Spleen (tissue), 11 donors: Measurements from ENCODE around the gene PRKG1. TPM values are rescaled to one million over a fixed set of nuclear protein-coding genes. Genes with fewer than 3 reads are reported as not detected.

ENCODE experiments used
- DNase-seq: peaks from one replicate; pipeline ENCODE4 v3.0.0-alpha.2; 2020
- H3K27ac ChIP-seq, 8 donors: fragments of 200-600 bp; sonication (generic) in 7 of 8; 1 replicate in 4 of 8; 2 replicates in 4 of 8; pipeline versions ENCODE4 v1.5.0 to v1.8.0; 2016 to 2021; ENCODE audit warnings: inconsistent platforms in 4 of 8, mild to moderate bottlenecking in 4 of 8, moderate library complexity in 1 of 8
- H3K27me3 ChIP-seq, 7 donors: fragments of 200-600 bp; sonication (generic) in 6 of 7; replicated peaks in 1 of 7; 1 replicate in 4 of 7; 2 replicates in 3 of 7; pipeline versions ENCODE4 v1.5.0 to v1.8.0; 2016 to 2021; ENCODE audit warnings: inconsistent platforms in 3 of 7, mild to moderate bottlenecking in 1 of 7
- H3K36me3 ChIP-seq, 6 donors: fragments of 200-600 bp; sonication (generic) in 5 of 6; 1 replicate in 4 of 6; 2 replicates in 2 of 6; pipeline versions ENCODE4 v1.5.0 to v1.8.0; 2016 to 2021; ENCODE audit warnings: inconsistent platforms in 2 of 6
- H3K4me1 ChIP-seq, 6 donors: fragments of 200-600 bp; sonication (generic) in 5 of 6; 1 replicate in 3 of 6; 2 replicates in 3 of 6; pipeline versions ENCODE4 v1.5.0 to v1.8.0; 2016 to 2021; ENCODE audit warnings: inconsistent platforms in 3 of 6
- H3K4me3 ChIP-seq, 8 donors: fragments of 200-600 bp; sonication (generic) in 7 of 8; 1 replicate in 4 of 8; 2 replicates in 4 of 8; pipeline versions ENCODE4 v1.5.0 to v1.8.0; 2016 to 2021; ENCODE audit warnings: inconsistent platforms in 4 of 8, mild to moderate bottlenecking in 4 of 8, moderate library complexity in 2 of 8
- H3K9me3 ChIP-seq, 8 donors: fragments of 200-600 bp; sonication (generic) in 7 of 8; 1 replicate in 4 of 8; 2 replicates in 4 of 8; pipeline versions ENCODE4 v1.5.0 to v1.8.0; 2016 to 2021; ENCODE audit warnings: inconsistent platforms in 4 of 8
- POLR2A ChIP-seq, 3 donors: fragments of 450-650 bp; IDR thresholded peaks; one replicate each; pipeline ENCODE4 v1.5.1; 2017; ENCODE audit warnings: antibody characterized with exemption in 3 of 3, mild to moderate bottlenecking in 1 of 3
- POLR2AphosphoS5 ChIP-seq, 3 donors: sonication (generic); formaldehyde crosslinking; IDR thresholded peaks; one replicate each; pipeline ENCODE4 v1.5.1; 2017; ENCODE audit warnings: antibody characterized with exemption in 3 of 3
- WGBS, 5 donors: extraction: QIAGEN DNeasy Blood & Tissue Kit in 3 of 5; methylation state at CpG; one replicate each; pipeline versions ENCODE4 v1.1.5 to v1.1.7; 2013 to 2018; 5-methylcytosine and 5-hydroxymethylcytosine counted together
- intact Hi-C: fragments of 100-400 bp; cut with DNase I; formaldehyde crosslinking; loops from one replicate; pipeline ENCODE4 v1.15.0; 2023; ENCODE audit warnings: low total_unique reads
- polyA plus RNA-seq, 3 donors: library from polyadenylated mRNA; stranded (reverse); fragments of 200-250 nt; gene quantifications; one replicate each; pipeline ENCODE4 v1.2.1, GENCODE V29; 2013
- total RNA-seq, 7 donors: library from RNA; depleted of rRNA in 3 of 7; stranded (reverse); fragments of >200 nt in 3 of 7; fragmentation: NEBNext Ultra II Directional in 4 of 7; extraction: Animal tissue kit (Norgen Biotek cat#: 25700) in 4 of 7; gene quantifications; one replicate each; pipeline versions ENCODE4 v1.1.0 to v1.2.1, GENCODE V29; 2016 to 2021
- TF ChIP-seq, protein P1 (sequence below), 11 experiments: fragments of 200-600 bp in 7 of 11; fragments of 450-650 bp in 4 of 11; sonication (generic) in 4 of 11; IDR thresholded peaks in 8 of 11; conservative IDR thresholded peaks in 3 of 11; 1 replicate in 7 of 11; 2 replicates in 4 of 11; pipeline versions ENCODE4 v1.4.0 to v1.8.0; 2016 to 2021; ENCODE audit warnings: antibody characterized with exemption in 11 of 11, inconsistent platforms in 4 of 11, mild to moderate bottlenecking in 1 of 11
- donor health status: healthy with polysubstance abuse.
- donor health status: DM: no; HTN: no; CAD: no; lungs with moderate emphysema.
- donor health status: DM: no; HTN: no; CAD: no.
- donor health status: Bipolar disorder and iron deficiency.
- donor health status: healthy.
- donor health status: DM: no; HTN: no; CAD: no.
- donor health status: DM: yes; HTN: yes; CAD: no.

PRKG1 gene
- total and polyA plus RNA-seq, 10 donors = 0.65 to 10.5 (median 7.2) TPM

DNA sequence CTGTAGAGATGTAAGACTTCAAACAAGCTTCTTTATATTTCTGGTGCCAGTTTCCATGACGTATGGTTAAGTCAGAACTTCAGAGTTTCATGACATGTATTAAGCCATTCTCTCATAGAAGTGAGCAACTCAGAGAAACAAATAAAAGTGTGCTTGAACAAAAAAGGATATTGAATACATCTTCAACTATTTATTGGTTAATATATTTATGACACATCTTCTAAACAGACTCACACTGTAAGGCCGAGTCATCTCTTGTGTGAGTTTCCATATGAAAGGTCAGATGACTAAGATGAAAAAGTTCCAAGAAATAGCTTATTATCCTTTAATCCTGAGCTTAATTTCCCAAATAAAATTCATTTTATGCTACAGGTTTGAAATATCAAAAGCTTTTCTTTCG is 730.6 kb downstream of the PRKG1 start:
- Histone ChIP-seq H3K36me3 (no peaks in the 10 kb centered on the region), H3K27ac (no peak overlapping the region), H3K9me3 (no peaks in the 10 kb centered on the region), H3K27me3 (no peaks in the 10 kb centered on the region), H3K4me1 (peaks cover 0 to 4% (median 0%) of the 10 kb centered on the region in 6 donors), H3K4me3 (no peak overlapping the region)
- 76 to 90% (median 81%) methylated on average over 3 of the region's 3 CpGs for WGBS, 5 donors
- intact Hi-C loops = no loop called here
- TF ChIP-seq POLR2A (IDR thresholded peaks at IDR 0.05) = no peak
- TF ChIP-seq, protein P1, sequence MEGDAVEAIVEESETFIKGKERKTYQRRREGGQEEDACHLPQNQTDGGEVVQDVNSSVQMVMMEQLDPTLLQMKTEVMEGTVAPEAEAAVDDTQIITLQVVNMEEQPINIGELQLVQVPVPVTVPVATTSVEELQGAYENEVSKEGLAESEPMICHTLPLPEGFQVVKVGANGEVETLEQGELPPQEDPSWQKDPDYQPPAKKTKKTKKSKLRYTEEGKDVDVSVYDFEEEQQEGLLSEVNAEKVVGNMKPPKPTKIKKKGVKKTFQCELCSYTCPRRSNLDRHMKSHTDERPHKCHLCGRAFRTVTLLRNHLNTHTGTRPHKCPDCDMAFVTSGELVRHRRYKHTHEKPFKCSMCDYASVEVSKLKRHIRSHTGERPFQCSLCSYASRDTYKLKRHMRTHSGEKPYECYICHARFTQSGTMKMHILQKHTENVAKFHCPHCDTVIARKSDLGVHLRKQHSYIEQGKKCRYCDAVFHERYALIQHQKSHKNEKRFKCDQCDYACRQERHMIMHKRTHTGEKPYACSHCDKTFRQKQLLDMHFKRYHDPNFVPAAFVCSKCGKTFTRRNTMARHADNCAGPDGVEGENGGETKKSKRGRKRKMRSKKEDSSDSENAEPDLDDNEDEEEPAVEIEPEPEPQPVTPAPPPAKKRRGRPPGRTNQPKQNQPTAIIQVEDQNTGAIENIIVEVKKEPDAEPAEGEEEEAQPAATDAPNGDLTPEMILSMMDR (IDR thresholded peaks at IDR 0.05 in 8 of 11, conservative IDR thresholded peaks at IDR 0.05 in 3 of 11) = no peak
- TF ChIP-seq POLR2AphosphoS5 (IDR thresholded peaks at IDR 0.05) = no peak
- no peak for DNase-seq

DNA sequence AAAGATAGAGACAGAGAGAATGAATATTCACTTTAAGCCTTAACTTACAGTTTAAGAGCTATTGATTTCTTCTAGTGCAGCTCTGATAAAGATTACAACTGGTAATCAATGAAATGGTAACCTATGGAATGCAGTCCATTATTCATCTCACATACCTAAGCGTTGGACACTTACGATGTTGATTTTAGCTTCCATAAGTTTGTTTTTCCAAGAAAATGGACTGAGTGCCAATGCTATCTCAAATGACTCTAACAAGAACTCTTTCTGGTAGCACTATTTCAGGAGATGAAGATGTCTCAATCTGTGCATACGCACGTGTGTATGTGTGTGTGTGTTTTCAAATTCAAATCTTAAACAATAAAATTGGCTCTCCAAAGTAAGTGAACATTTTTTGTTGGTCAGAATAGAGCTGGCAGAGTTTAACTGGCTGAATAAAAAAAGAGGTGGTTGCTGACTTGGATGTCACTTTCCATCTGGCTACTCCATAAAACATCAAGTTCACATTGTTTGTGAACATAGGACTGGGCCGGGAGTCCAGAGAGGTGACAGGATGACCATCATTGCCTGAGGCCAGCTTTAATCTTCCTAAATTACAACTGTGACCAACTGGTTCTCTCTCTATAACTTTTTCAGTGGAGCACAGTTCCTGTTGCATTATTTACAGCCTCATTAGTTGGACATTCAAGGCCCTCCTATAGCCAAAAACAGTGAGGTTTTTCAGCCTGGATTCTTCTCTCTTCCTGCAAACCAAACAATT is 732.0 kb downstream of the PRKG1 start:
- no peak overlapping the region for H3K27ac ChIP-seq
- H3K4me3 ChIP-seq = no peak overlapping the region
- TF ChIP-seq POLR2AphosphoS5 (IDR thresholded peaks at IDR 0.05) = no peak
- TF ChIP-seq POLR2A (IDR thresholded peaks at IDR 0.05) = no peak
- TF ChIP-seq, protein P1 (IDR thresholded peaks at IDR 0.05 in 8 of 11, conservative IDR thresholded peaks at IDR 0.05 in 3 of 11) = no peak
- no peaks in the 10 kb centered on the region for H3K9me3 ChIP-seq
- H3K27me3 ChIP-seq = no peaks in the 10 kb centered on the region
- H3K36me3 ChIP-seq = no peaks in the 10 kb centered on the region
- WGBS, 5 donors = 88 to 95% (median 91%) methylated on average over 5 of the region's 5 CpGs
- DNase-seq = no peak
- intact Hi-C loops = no loop called here
- peaks cover 0 to 4% (median 0%) of the 10 kb centered on the region in 6 donors for H3K4me1 ChIP-seq

DNA sequence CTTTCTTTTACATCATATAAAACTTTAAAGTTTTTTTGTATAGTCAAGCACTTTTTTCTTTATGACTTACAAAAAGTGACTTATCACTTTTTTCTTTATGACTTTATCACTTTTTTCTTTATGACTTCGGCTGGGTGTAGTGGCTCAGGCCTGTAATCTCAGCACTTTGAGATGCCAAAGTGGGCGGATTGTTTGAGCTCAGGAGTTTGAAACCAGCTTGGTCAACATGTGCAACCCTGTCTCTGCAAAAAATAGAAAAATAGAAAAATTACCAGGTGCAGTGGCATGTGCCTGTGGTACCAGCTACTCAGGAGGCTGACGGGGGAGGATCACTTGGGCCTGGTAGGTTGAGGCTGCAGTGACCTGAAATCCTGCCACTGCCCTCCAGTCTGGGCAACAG is 733.9 kb downstream of the PRKG1 start:
- 92 to 95% (median 94%) methylated on average over 3 of the region's 3 CpGs for WGBS, 5 donors
- intact Hi-C loops = no loop called here

DNA sequence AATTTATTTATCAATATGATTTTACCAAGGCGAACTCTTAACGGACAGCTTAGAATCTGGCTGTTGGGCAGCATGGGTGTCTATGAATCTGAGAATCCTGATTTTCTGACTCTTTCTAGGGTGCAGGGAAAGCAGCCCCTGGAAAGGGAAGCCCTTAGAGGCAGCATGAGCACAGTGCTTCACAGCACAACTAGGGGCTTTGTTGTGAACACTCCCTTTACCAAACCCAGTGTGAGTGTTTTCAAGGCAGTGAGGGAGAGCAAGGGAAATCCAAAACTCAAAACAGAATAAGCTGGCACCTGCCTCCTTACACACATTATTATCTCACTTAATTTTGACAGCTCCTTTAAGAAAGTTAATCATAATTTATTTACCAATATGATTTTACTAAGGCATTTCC is 741.4 kb downstream of the PRKG1 start:
- Histone ChIP-seq H3K27ac (no peak overlapping the region), H3K4me1 (no peaks in the 10 kb centered on the region), H3K36me3 (no peaks in the 10 kb centered on the region), H3K4me3 (no peak overlapping the region), H3K27me3 (no peaks in the 10 kb centered on the region), H3K9me3 (no peaks in the 10 kb centered on the region)
- intact Hi-C loops = no loop called here
- no peak for TF ChIP-seq POLR2A (IDR thresholded peaks at IDR 0.05)
- TF ChIP-seq, protein P1 (IDR thresholded peaks at IDR 0.05 in 8 of 11, conservative IDR thresholded peaks at IDR 0.05 in 3 of 11) = no peak
- no peak for DNase-seq
- WGBS, 5 donors = 64 to 96% (median 90%) methylated on average over 2 of the region's 2 CpGs

More for the DNA sequence above, 733.9 kb downstream of the PRKG1 start:
- Histone ChIP-seq H3K27ac (no peak overlapping the region), H3K4me1 (no peaks in the 10 kb centered on the region), H3K4me3 (no peak overlapping the region), H3K27me3 (no peaks in the 10 kb centered on the region), H3K36me3 (no peaks in the 10 kb centered on the region), H3K9me3 (no peaks in the 10 kb centered on the region)
- TF ChIP-seq POLR2AphosphoS5 (IDR thresholded peaks at IDR 0.05) (no peak), POLR2A (IDR thresholded peaks at IDR 0.05) (no peak)
- TF ChIP-seq, protein P1 (IDR thresholded peaks at IDR 0.05 in 8 of 11, conservative IDR thresholded peaks at IDR 0.05 in 3 of 11) = no peak
- DNase-seq = no peak
